ENCODE results near the gene FAM228A.

FAM228A gene

GRCh38 chr2:24208490-24208889 lies 33.6 kb downstream of the FAM228A start:
- no peak for DNase-seq (ENCODE audit: extremely low spot score)
- POLR2A ChIA-PET = no interaction called here
- no peak for TF ChIP-seq LEF1 (IDR thresholded peaks at IDR 0.05; ENCODE audit: borderline replicate concordance)
- TF ChIP-seq BHLHE40 (IDR thresholded peaks at IDR 0.05; ENCODE audit: borderline replicate concordance) = no peak
- TF ChIP-seq ELF4 (IDR thresholded peaks at IDR 0.05) = no peak
- TF ChIP-seq L3MBTL2 (conservative IDR thresholded peaks at IDR 0.05) = no peak
- TF ChIP-seq SUZ12 (IDR thresholded peaks at IDR 0.05) = no peak
- TF ChIP-seq HDGF (IDR thresholded peaks at IDR 0.05; ENCODE audit: borderline replicate concordance) = no peak
- TF ChIP-seq CTBP1 (IDR thresholded peaks at IDR 0.05; ENCODE audit: borderline replicate concordance) = no peak
- TF ChIP-seq NFRKB (IDR thresholded peaks at IDR 0.05) = no peak
- TF ChIP-seq SP1 (IDR thresholded peaks at IDR 0.05) = no peak
- TF ChIP-seq FOXK2 (IDR thresholded peaks at IDR 0.05) = no peak
- TF ChIP-seq, protein P1, sequence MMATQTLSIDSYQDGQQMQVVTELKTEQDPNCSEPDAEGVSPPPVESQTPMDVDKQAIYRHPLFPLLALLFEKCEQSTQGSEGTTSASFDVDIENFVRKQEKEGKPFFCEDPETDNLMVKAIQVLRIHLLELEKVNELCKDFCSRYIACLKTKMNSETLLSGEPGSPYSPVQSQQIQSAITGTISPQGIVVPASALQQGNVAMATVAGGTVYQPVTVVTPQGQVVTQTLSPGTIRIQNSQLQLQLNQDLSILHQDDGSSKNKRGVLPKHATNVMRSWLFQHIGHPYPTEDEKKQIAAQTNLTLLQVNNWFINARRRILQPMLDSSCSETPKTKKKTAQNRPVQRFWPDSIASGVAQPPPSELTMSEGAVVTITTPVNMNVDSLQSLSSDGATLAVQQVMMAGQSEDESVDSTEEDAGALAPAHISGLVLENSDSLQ (IDR thresholded peaks at IDR 0.05) = no peak
- no peak for TF ChIP-seq FOXM1 (IDR thresholded peaks at IDR 0.05; ENCODE audit: borderline replicate concordance)
- TF ChIP-seq FOXA1 (IDR thresholded peaks at IDR 0.05) = no peak
- no peak for TF ChIP-seq ARNT (IDR thresholded peaks at IDR 0.05)
- TF ChIP-seq ZNF384 (IDR thresholded peaks at IDR 0.05) = no peak
- no peak for TF ChIP-seq TARDBP (IDR thresholded peaks at IDR 0.05)
- CTCF ChIA-PET = no interaction called here

GRCh38 chr2:24209389-24210105 lies 34.7 kb downstream of the FAM228A start:
- ChIA-PET POLR2A (no interaction called here), CTCF (no interaction called here)
- DNase-seq (ENCODE audit: extremely low spot score) = no peak
- TF ChIP-seq SUZ12 (IDR thresholded peaks at IDR 0.05) (no peak), SP1 (IDR thresholded peaks at IDR 0.05) (no peak), NFRKB (IDR thresholded peaks at IDR 0.05) (no peak), L3MBTL2 (conservative IDR thresholded peaks at IDR 0.05) (no peak), CTBP1 (IDR thresholded peaks at IDR 0.05; ENCODE audit: borderline replicate concordance) (no peak), BHLHE40 (IDR thresholded peaks at IDR 0.05; ENCODE audit: borderline replicate concordance) (no peak), TARDBP (IDR thresholded peaks at IDR 0.05) (no peak), LEF1 (IDR thresholded peaks at IDR 0.05; ENCODE audit: borderline replicate concordance) (no peak), FOXM1 (IDR thresholded peaks at IDR 0.05; ENCODE audit: borderline replicate concordance) (no peak), FOXA1 (IDR thresholded peaks at IDR 0.05) (no peak), ELF4 (IDR thresholded peaks at IDR 0.05) (no peak), HDGF (IDR thresholded peaks at IDR 0.05; ENCODE audit: borderline replicate concordance) (no peak), ZNF384 (IDR thresholded peaks at IDR 0.05) (no peak), ARNT (IDR thresholded peaks at IDR 0.05) (no peak), FOXK2 (IDR thresholded peaks at IDR 0.05) (no peak)
- TF ChIP-seq, protein P1 (IDR thresholded peaks at IDR 0.05) = no peak

GRCh38 chr2:24210106-24210455 lies 35.2 kb downstream of the FAM228A start:
- POLR2A ChIA-PET = no interaction called here
- no peak for DNase-seq (ENCODE audit: extremely low spot score)
- TF ChIP-seq NFRKB (IDR thresholded peaks at IDR 0.05) (no peak), CTBP1 (IDR thresholded peaks at IDR 0.05; ENCODE audit: borderline replicate concordance) (no peak), BHLHE40 (IDR thresholded peaks at IDR 0.05; ENCODE audit: borderline replicate concordance) (no peak), SP1 (IDR thresholded peaks at IDR 0.05) (no peak), L3MBTL2 (conservative IDR thresholded peaks at IDR 0.05) (no peak), TARDBP (IDR thresholded peaks at IDR 0.05) (no peak), ARNT (IDR thresholded peaks at IDR 0.05) (no peak), ELF4 (IDR thresholded peaks at IDR 0.05) (no peak), ZNF384 (IDR thresholded peaks at IDR 0.05) (no peak), FOXM1 (IDR thresholded peaks at IDR 0.05; ENCODE audit: borderline replicate concordance) (no peak), HDGF (IDR thresholded peaks at IDR 0.05; ENCODE audit: borderline replicate concordance) (no peak), FOXA1 (IDR thresholded peaks at IDR 0.05) (no peak), FOXK2 (IDR thresholded peaks at IDR 0.05) (no peak), LEF1 (IDR thresholded peaks at IDR 0.05; ENCODE audit: borderline replicate concordance) (no peak), SUZ12 (IDR thresholded peaks at IDR 0.05) (no peak)
- TF ChIP-seq, protein P1 (IDR thresholded peaks at IDR 0.05) = no peak
- CTCF ChIA-PET = no interaction called here

DNA sequence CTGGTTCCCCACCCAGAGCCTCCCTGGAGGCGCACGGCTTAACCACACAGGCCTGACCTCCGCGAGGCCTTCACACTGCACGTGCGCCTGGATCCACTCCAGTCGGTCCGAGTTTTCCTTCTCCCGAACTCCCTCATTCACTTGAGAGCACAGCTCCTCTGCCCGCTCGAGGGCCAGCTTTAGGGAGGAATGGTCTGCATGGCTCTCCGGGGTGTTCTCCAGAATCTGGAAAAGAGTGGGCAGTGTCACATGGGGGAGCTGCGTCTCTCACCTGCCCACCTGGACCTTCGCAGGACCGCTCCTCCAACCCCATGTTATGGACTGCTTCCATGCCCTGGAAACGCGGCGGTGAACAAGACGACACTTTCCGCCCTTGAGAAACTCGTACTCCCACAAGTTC lies 35.9 kb downstream of the FAM228A start:
- CTCF ChIA-PET = no interaction called here
- POLR2A ChIA-PET = no interaction called here
- TF ChIP-seq ARNT (IDR thresholded peaks at IDR 0.05) = no peak
- TF ChIP-seq L3MBTL2 (conservative IDR thresholded peaks at IDR 0.05) = no peak
- TF ChIP-seq SUZ12 (IDR thresholded peaks at IDR 0.05) = no peak
- TF ChIP-seq ELF4 (IDR thresholded peaks at IDR 0.05) = no peak
- DNase-seq (ENCODE audit: extremely low spot score) = no peak

DNA sequence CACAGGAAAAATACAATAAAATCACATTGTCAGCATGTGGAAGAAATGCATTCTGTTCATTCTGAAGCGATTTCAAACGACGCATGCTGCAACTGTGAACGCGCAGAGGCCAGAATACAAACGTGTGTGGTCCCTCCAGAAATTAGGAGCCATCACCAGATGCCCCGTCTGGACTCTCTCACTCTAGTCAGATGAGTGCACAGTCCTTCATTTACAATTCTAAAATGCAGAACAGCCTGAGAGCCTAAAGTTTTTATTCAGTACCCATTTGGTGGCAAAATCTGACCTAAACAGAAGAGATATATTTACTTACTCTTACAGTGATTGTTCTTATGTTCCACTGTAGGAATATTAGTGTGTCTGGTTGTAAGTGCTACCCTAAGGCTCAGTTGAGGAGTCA lies 36.6 kb downstream of the FAM228A start:
- TF ChIP-seq FOXM1 (IDR thresholded peaks at IDR 0.05; ENCODE audit: borderline replicate concordance) = no peak
- no peak for TF ChIP-seq CTBP1 (IDR thresholded peaks at IDR 0.05; ENCODE audit: borderline replicate concordance)
- no peak for TF ChIP-seq TARDBP (IDR thresholded peaks at IDR 0.05)
- no peak for TF ChIP-seq NFRKB (IDR thresholded peaks at IDR 0.05)
- no peak for TF ChIP-seq ARNT (IDR thresholded peaks at IDR 0.05)
- TF ChIP-seq FOXK2 (IDR thresholded peaks at IDR 0.05) = no peak
- TF ChIP-seq FOXA1 (IDR thresholded peaks at IDR 0.05) = no peak
- no peak for TF ChIP-seq BHLHE40 (IDR thresholded peaks at IDR 0.05; ENCODE audit: borderline replicate concordance)
- no peak for TF ChIP-seq ELF4 (IDR thresholded peaks at IDR 0.05)
- no peak for TF ChIP-seq SP1 (IDR thresholded peaks at IDR 0.05)
- TF ChIP-seq, protein P1 (IDR thresholded peaks at IDR 0.05) = no peak
- TF ChIP-seq SUZ12 (IDR thresholded peaks at IDR 0.05) = no peak
- TF ChIP-seq HDGF (IDR thresholded peaks at IDR 0.05; ENCODE audit: borderline replicate concordance) = no peak
- TF ChIP-seq LEF1 (IDR thresholded peaks at IDR 0.05; ENCODE audit: borderline replicate concordance) = no peak
- TF ChIP-seq L3MBTL2 (conservative IDR thresholded peaks at IDR 0.05) = no peak
- TF ChIP-seq ZNF384 (IDR thresholded peaks at IDR 0.05) = no peak
- DNase-seq (ENCODE audit: extremely low spot score) = no peak
- ChIA-PET POLR2A (no interaction called here), CTCF (interaction anchor here (0.6 kb wide), 1 partner anchor 193 kb away, joined by 4 read pairs; no protein-coding TSS in a partner anchor)
